Mesendoderm (in vitro differentiated cells): Measurements from ENCODE around the gene DRD2.
A peak's percentile ranks its signal among the peaks of the same experiment; 100 is the strongest.

Experiments used
- DNase-seq: peaks from one replicate; pipeline ENCODE4 v3.0.0; 2013
- H2AK5ac ChIP-seq: 2 replicates; pipeline ENCODE4 v1.6.1; 2013; ENCODE audit warnings: low read length, inconsistent platforms
- H2BK120ac ChIP-seq: 2 replicates; pipeline ENCODE4 v1.6.1; 2013; ENCODE audit warnings: low read depth, mild to moderate bottlenecking, low read length, moderate library complexity, mixed read lengths
- H2BK15ac ChIP-seq: replicated peaks from 2 replicates; pipeline ENCODE4 v1.6.1; 2013; ENCODE audit warnings: low read depth, mild to moderate bottlenecking, moderate library complexity
- H2BK5ac ChIP-seq: 2 replicates; pipeline ENCODE4 v1.6.1; 2013; ENCODE audit warnings: low read length, inconsistent platforms
- H3K18ac ChIP-seq: 2 replicates; pipeline ENCODE4 v1.6.1; 2013; ENCODE audit warnings: mild to moderate bottlenecking, low read length, mixed read lengths
- H3K23ac ChIP-seq: one replicate; pipeline ENCODE4 v1.6.1; 2013; ENCODE audit warnings: low read length
- H3K27ac ChIP-seq: 2 replicates; pipeline ENCODE4 v1.5.1; 2013; ENCODE audit warnings: low read depth, mild to moderate bottlenecking, inconsistent platforms, low read length, moderate library complexity
- H3K27me3 ChIP-seq: 2 replicates; pipeline ENCODE4 v1.6.1; 2013; ENCODE audit warnings: low read length, control low read depth, mild to moderate bottlenecking, inconsistent platforms; ENCODE audit not compliant: insufficient read depth, poor library complexity
- H3K36me3 ChIP-seq: 2 replicates; pipeline ENCODE4 v1.6.1; 2013; ENCODE audit warnings: low read length, inconsistent platforms; ENCODE audit not compliant: control insufficient read depth, insufficient read depth
- H3K4ac ChIP-seq: one replicate; pipeline ENCODE4 v1.6.1; 2013; ENCODE audit warnings: low read depth, mild to moderate bottlenecking, low read length, moderate library complexity
- H3K4me1 ChIP-seq: 2 replicates; pipeline ENCODE4 v1.6.1; 2013; ENCODE audit warnings: low read depth, low read length, inconsistent platforms; ENCODE audit not compliant: control insufficient read depth
- H3K4me2 ChIP-seq: 2 replicates; pipeline ENCODE4 v1.6.1; 2013; ENCODE audit warnings: low read length
- H3K4me3 ChIP-seq: 2 replicates; pipeline ENCODE4 v1.5.1; 2013; ENCODE audit warnings: mild to moderate bottlenecking, low read length
- H3K56ac ChIP-seq: one replicate; pipeline ENCODE4 v1.6.1; 2013; ENCODE audit warnings: low read length
- H3K79me1 ChIP-seq: 2 replicates; pipeline ENCODE4 v1.6.1; 2013; ENCODE audit warnings: low read length, inconsistent platforms
- H3K79me2 ChIP-seq: 2 replicates; pipeline ENCODE4 v1.6.1; 2013; ENCODE audit warnings: mild to moderate bottlenecking, low read length; ENCODE audit not compliant: control insufficient read depth, insufficient read depth
- H3K9ac ChIP-seq: 2 replicates; pipeline ENCODE4 v1.6.1; 2013; ENCODE audit warnings: low read length, inconsistent platforms
- H4K5ac ChIP-seq: one replicate; pipeline ENCODE4 v1.6.1; 2013; ENCODE audit warnings: low read length
- H4K8ac ChIP-seq: one replicate; pipeline ENCODE4 v1.6.1; 2013; ENCODE audit warnings: low read depth, mild to moderate bottlenecking, control low read depth, low read length, moderate library complexity
- WGBS: extraction: QIAGEN DNeasy Blood & Tissue Kit; methylation state at CpG from one replicate; pipeline ENCODE4 v1.1.7; 2013; ENCODE audit warnings: low lambda C conversion rate, missing lambda C conversion rate; ENCODE audit not compliant: insufficient coverage; ENCODE audit errors: extremely low coverage; 5-methylcytosine and 5-hydroxymethylcytosine counted together

The DRD2 gene

GRCh38 chr11:113377681-113378412 is 97.4 kb downstream of the DRD2 start:
- Histone ChIP-seq H2BK5ac (no peak overlapping the region), H3K4me2 (no peak overlapping the region), H3K4me1 (peaks cover 12% of the 10 kb centered on the region), H2BK120ac (no peak overlapping the region), H2BK15ac (no peak overlapping the region), H4K5ac (no peak overlapping the region), H3K79me2 (no peaks in the 10 kb centered on the region), H3K27me3 (no peaks in the 10 kb centered on the region), H2AK5ac (no peak overlapping the region), H3K23ac (no peak overlapping the region), H3K4me3 (no peak overlapping the region), H4K8ac (no peak overlapping the region), H3K27ac (no peak overlapping the region), H3K18ac (no peak overlapping the region), H3K36me3 (no peaks in the 10 kb centered on the region), H3K4ac (no peak overlapping the region), H3K79me1 (no peaks in the 10 kb centered on the region), H3K56ac (peak overlapping the region; percentile 27), H3K9ac (no peak overlapping the region)
- peak; percentile 63 for DNase-seq
- WGBS, result no CpG with 5 or more reads among the region's 7 CpGs

GRCh38 chr11:113376156-113376555 is 99.0 kb downstream of the DRD2 start:
- H2AK5ac ChIP-seq, result no peak overlapping the region
- no CpG with 5 or more reads among the region's 3 CpGs for WGBS

DNA sequence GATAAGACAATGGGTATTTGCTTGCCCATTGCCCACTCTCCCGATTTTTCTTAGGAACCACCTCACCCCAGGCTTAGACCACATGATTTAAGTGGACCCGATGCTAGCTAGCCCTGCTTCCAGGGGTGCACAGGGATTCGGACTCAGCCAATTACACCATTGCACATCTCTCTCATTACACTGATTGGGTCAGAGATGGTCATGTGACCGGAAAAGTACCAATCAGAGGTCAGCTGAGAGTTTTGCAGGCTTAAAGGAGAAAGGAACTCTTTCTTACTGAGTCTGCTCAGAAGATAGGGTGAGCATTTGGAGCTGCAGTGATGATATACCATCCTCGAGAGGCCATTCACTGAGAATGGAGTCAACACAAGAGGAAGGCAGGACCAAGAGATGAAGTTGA is 99.8 kb downstream of the DRD2 start:
- no peak overlapping the region for H3K4me3 ChIP-seq
- no peaks in the 10 kb centered on the region for H3K79me2 ChIP-seq
- H3K27ac ChIP-seq, result no peak overlapping the region
- H2BK15ac ChIP-seq, result no peak overlapping the region
- H2BK120ac ChIP-seq, result no peak overlapping the region
- no peak overlapping the region for H3K23ac ChIP-seq
- no CpG with 5 or more reads among the region's 5 CpGs for WGBS
- no peak overlapping the region for H3K4ac ChIP-seq
- peak overlapping the region; percentile 11 for H2BK5ac ChIP-seq
- no peak overlapping the region for H4K5ac ChIP-seq
- no peak overlapping the region for H2AK5ac ChIP-seq
- H3K9ac ChIP-seq, result no peak overlapping the region
- H3K36me3 ChIP-seq, result no peaks in the 10 kb centered on the region
- DNase-seq, result no peak
- no peak overlapping the region for H3K56ac ChIP-seq
- H4K8ac ChIP-seq, result no peak overlapping the region
- no peak overlapping the region for H3K18ac ChIP-seq
- peaks cover 12% of the 10 kb centered on the region for H3K4me1 ChIP-seq
- H3K4me2 ChIP-seq, result no peak overlapping the region
- H3K27me3 ChIP-seq, result no peaks in the 10 kb centered on the region
- H3K79me1 ChIP-seq, result no peaks in the 10 kb centered on the region

More at GRCh38 chr11:113376156-113376555, 99.0 kb downstream of the DRD2 start:
- Histone ChIP-seq H2BK5ac (no peak overlapping the region), H3K79me2 (no peaks in the 10 kb centered on the region), H2BK15ac (no peak overlapping the region), H4K5ac (no peak overlapping the region), H3K56ac (no peak overlapping the region), H2BK120ac (no peak overlapping the region), H3K27ac (no peak overlapping the region), H3K4me2 (no peak overlapping the region), H3K23ac (no peak overlapping the region), H3K4me3 (no peak overlapping the region), H3K36me3 (no peaks in the 10 kb centered on the region), H4K8ac (no peak overlapping the region), H3K27me3 (no peaks in the 10 kb centered on the region), H3K4me1 (peaks cover 12% of the 10 kb centered on the region), H3K9ac (no peak overlapping the region), H3K4ac (no peak overlapping the region), H3K79me1 (no peaks in the 10 kb centered on the region), H3K18ac (no peak overlapping the region)
- DNase-seq, result no peak

- Histone ChIP-seq H4K5ac (no peak overlapping the region), H3K36me3 (no peaks in the 10 kb centered on the region), H4K8ac (no peak overlapping the region), H3K27me3 (no peaks in the 10 kb centered on the region), H3K18ac (no peak overlapping the region), H3K23ac (no peak overlapping the region), H3K4me1 (peaks cover 20% of the 10 kb centered on the region), H2AK5ac (no peak overlapping the region), H2BK15ac (no peak overlapping the region), H3K4ac (no peak overlapping the region), H3K27ac (no peak overlapping the region), H3K79me2 (no peaks in the 10 kb centered on the region), H3K56ac (no peak overlapping the region), H2BK5ac (no peak overlapping the region), H3K79me1 (no peaks in the 10 kb centered on the region), H3K4me2 (no peak overlapping the region), H3K9ac (no peak overlapping the region), H2BK120ac (no peak overlapping the region), H3K4me3 (no peak overlapping the region)
- no CpG with 5 or more reads among the region's 10 CpGs for WGBS
- peak; percentile 54 for DNase-seq
These were observed 101.1 kb downstream of the DRD2 start for GRCh38 chr11:113373981-113374560.

- Histone ChIP-seq H2BK5ac (no peak overlapping the region), H3K23ac (no peak overlapping the region), H3K18ac (no peak overlapping the region), H3K4me1 (peaks cover 18% of the 10 kb centered on the region), H3K4ac (no peak overlapping the region), H3K36me3 (no peaks in the 10 kb centered on the region), H3K4me3 (no peak overlapping the region), H3K79me1 (no peaks in the 10 kb centered on the region), H3K4me2 (no peak overlapping the region), H2BK15ac (no peak overlapping the region), H4K5ac (no peak overlapping the region), H2BK120ac (no peak overlapping the region), H3K27me3 (no peaks in the 10 kb centered on the region), H2AK5ac (peak overlapping the region; percentile 16), H3K9ac (no peak overlapping the region), H4K8ac (no peak overlapping the region), H3K79me2 (no peaks in the 10 kb centered on the region), H3K56ac (no peak overlapping the region), H3K27ac (no peak overlapping the region)
- DNase-seq, result no peak
- no CpG with 5 or more reads among the region's 3 CpGs for WGBS
These were observed 101.9 kb downstream of the DRD2 start for GRCh38 chr11:113373306-113373705.
